Measurements from ENCODE around the gene UTS2R.

The UTS2R gene

GRCh38 chr17:82402865-82403264 lies 31.3 kb downstream of the UTS2R start:
- TF ChIP-seq GABPA (IDR thresholded peaks at IDR 0.05; ENCODE audit: low read depth) (no peak), CTCF (IDR thresholded peaks at IDR 0.05; ENCODE audit: insufficient read depth, low read length) (no peak), SPI1 (IDR thresholded peaks at IDR 0.05; ENCODE audit: borderline replicate concordance, low read depth) (no peak), POLR2AphosphoS5 (IDR thresholded peaks at IDR 0.05; ENCODE audit: low read depth) (no peak), REST (IDR thresholded peaks at IDR 0.05; ENCODE audit: insufficient replicate concordance, low read depth) (no peak)
- Histone ChIP-seq H3K27me3 (ENCODE audit: insufficient read depth, poor library complexity, severe bottlenecking) (no peaks in the 10 kb centered on the region), H3K4me3 (replicated peaks; ENCODE audit: insufficient read depth, low read length) (no peak overlapping the region), H3K27ac (replicated peaks) (no peak overlapping the region)
- DNase-seq (ENCODE audit: low read depth in 1 of 2, low spot score in 1 of 2) = no peak

- TF ChIP-seq GABPA (IDR thresholded peaks at IDR 0.05; ENCODE audit: low read depth) = no peak
- TF ChIP-seq SPI1 (IDR thresholded peaks at IDR 0.05; ENCODE audit: borderline replicate concordance, low read depth) = no peak
- no peak for TF ChIP-seq CTCF (IDR thresholded peaks at IDR 0.05; ENCODE audit: insufficient read depth, low read length)
- TF ChIP-seq REST (IDR thresholded peaks at IDR 0.05; ENCODE audit: insufficient replicate concordance, low read depth) = no peak
- no peak for TF ChIP-seq POLR2AphosphoS5 (IDR thresholded peaks at IDR 0.05; ENCODE audit: low read depth)
- H3K4me3 ChIP-seq (replicated peaks; ENCODE audit: insufficient read depth, low read length) = no peak overlapping the region
- DNase-seq (ENCODE audit: low read depth in 1 of 2, low spot score in 1 of 2) = no peak
- H3K27ac ChIP-seq (replicated peaks) = no peak overlapping the region
- no peaks in the 10 kb centered on the region for H3K27me3 ChIP-seq (ENCODE audit: insufficient read depth, poor library complexity, severe bottlenecking)
These were observed 32.4 kb downstream of the UTS2R start for GRCh38 chr17:82403662-82404660.

GRCh38 chr17:82405051-82405450 lies 33.5 kb downstream of the UTS2R start:
- no peak for TF ChIP-seq POLR2AphosphoS5 (IDR thresholded peaks at IDR 0.05; ENCODE audit: low read depth)
- TF ChIP-seq GABPA (IDR thresholded peaks at IDR 0.05; ENCODE audit: low read depth) = no peak
- TF ChIP-seq REST (IDR thresholded peaks at IDR 0.05; ENCODE audit: insufficient replicate concordance, low read depth) = no peak
- no peak for TF ChIP-seq CTCF (IDR thresholded peaks at IDR 0.05; ENCODE audit: insufficient read depth, low read length)
- TF ChIP-seq SPI1 (IDR thresholded peaks at IDR 0.05; ENCODE audit: borderline replicate concordance, low read depth) = no peak
- Histone ChIP-seq H3K4me3 (replicated peaks; ENCODE audit: insufficient read depth, low read length) (no peak overlapping the region), H3K27me3 (ENCODE audit: insufficient read depth, poor library complexity, severe bottlenecking) (no peaks in the 10 kb centered on the region), H3K27ac (replicated peaks) (no peak overlapping the region)
- no peak for DNase-seq (ENCODE audit: low read depth in 1 of 2, low spot score in 1 of 2)

Data from HL-60 (cell line).